Muscle layer of duodenum (tissue), 2 donors: ENCODE results near the gene TMEM63B.
"Not testable (repeated sequence)": the region's sequence is repeated elsewhere in the genome, so short reads cannot be mapped to it uniquely, and the experiment has no call there.

Experiments
- H3K27ac ChIP-seq: one replicate; pipeline ENCODE4 v1.7.0; 2013; ENCODE audit warnings: mild to moderate bottlenecking, low read length
- H3K27me3 ChIP-seq: one replicate; pipeline ENCODE4 v1.7.0; 2013; ENCODE audit warnings: low read depth, mild to moderate bottlenecking, control low read depth, low read length
- H3K36me3 ChIP-seq, 2 donors: one replicate each; pipeline ENCODE4 v1.7.0; 2013; ENCODE audit warnings: low read length in 2 of 2, control low read depth in 1 of 2, mild to moderate bottlenecking in 1 of 2; ENCODE audit not compliant: insufficient read depth in 2 of 2, control insufficient read depth in 1 of 2
- H3K4me1 ChIP-seq, 2 donors: one replicate each; pipeline ENCODE4 v1.7.0; 2013; ENCODE audit warnings: low read length in 2 of 2, mild to moderate bottlenecking in 2 of 2, control low read depth in 1 of 2, moderate library complexity in 1 of 2; ENCODE audit not compliant: insufficient read depth in 2 of 2, control insufficient read depth in 1 of 2
- H3K4me3 ChIP-seq, 2 donors: one replicate each; pipeline ENCODE4 v1.7.0; 2013; ENCODE audit warnings: low read length in 2 of 2, low read depth in 1 of 2, mild to moderate bottlenecking in 1 of 2
- H3K9me3 ChIP-seq, 2 donors: one replicate each; pipeline ENCODE4 v1.7.0; 2013; ENCODE audit warnings: low read length in 2 of 2, control low read depth in 1 of 2, mild to moderate bottlenecking in 1 of 2; ENCODE audit not compliant: control insufficient read depth in 1 of 2
- donor health status: healthy.

Gene TMEM63B

GRCh38 chr6:44189257-44189656 is 61.9 kb downstream of the TMEM63B start:
- no peaks in the 10 kb centered on the region for H3K4me1 ChIP-seq
- no peak overlapping the region for H3K4me3 ChIP-seq
- no peaks in the 10 kb centered on the region for H3K36me3 ChIP-seq
- no peak overlapping the region for H3K27ac ChIP-seq
- no peaks in the 10 kb centered on the region for H3K9me3 ChIP-seq
- H3K27me3 ChIP-seq, result no peaks in the 10 kb centered on the region

GRCh38 chr6:44190715-44191114 is 63.4 kb downstream of the TMEM63B start:
- no peak overlapping the region for H3K27ac ChIP-seq
- H3K9me3 ChIP-seq, result no peaks in the 10 kb centered on the region
- H3K36me3 ChIP-seq, result no peaks in the 10 kb centered on the region
- no peak overlapping the region for H3K4me3 ChIP-seq
- H3K27me3 ChIP-seq, result no peaks in the 10 kb centered on the region
- H3K4me1 ChIP-seq, result no peaks in the 10 kb centered on the region

GRCh38 chr6:44192428-44193041 is 65.2 kb downstream of the TMEM63B start:
- no peaks in the 10 kb centered on the region for H3K27me3 ChIP-seq
- peak overlapping the region in 1 of 2 donors; percentile 26 for H3K4me3 ChIP-seq
- no peaks in the 10 kb centered on the region for H3K36me3 ChIP-seq
- H3K27ac ChIP-seq, result no peak overlapping the region
- H3K4me1 ChIP-seq, result no peaks in the 10 kb centered on the region
- H3K9me3 ChIP-seq, result no peaks in the 10 kb centered on the region

GRCh38 chr6:44193307-44193910 is 66.1 kb downstream of the TMEM63B start:
- H3K4me1 ChIP-seq, result no peaks in the 10 kb centered on the region

GRCh38 chr6:44194326-44194725 is 67.0 kb downstream of the TMEM63B start:
- Histone ChIP-seq H3K27ac (no peak overlapping the region), H3K36me3 (no peaks in the 10 kb centered on the region), H3K4me3 (no peak overlapping the region), H3K4me1 (no peaks in the 10 kb centered on the region), H3K27me3 (no peaks in the 10 kb centered on the region), H3K9me3 (no peaks in the 10 kb centered on the region)

More at GRCh38 chr6:44193307-44193910, 66.1 kb downstream of the TMEM63B start:
- Histone ChIP-seq H3K36me3 (no peaks in the 10 kb centered on the region), H3K9me3 (no peaks in the 10 kb centered on the region), H3K27ac (no peak overlapping the region), H3K27me3 (no peaks in the 10 kb centered on the region), H3K4me3 (no peak overlapping the region)

GRCh38 chr6:44196351-44196750 is 69.0 kb downstream of the TMEM63B start:
- H3K4me1 ChIP-seq, H3K4me3 ChIP-seq, H3K9me3 ChIP-seq, H3K27me3 ChIP-seq, H3K36me3 ChIP-seq, H3K27ac ChIP-seq: not testable (repeated sequence)

GRCh38 chr6:44198684-44199083 is 71.3 kb downstream of the TMEM63B start:
- no peaks in the 10 kb centered on the region for H3K9me3 ChIP-seq
- no peaks in the 10 kb centered on the region for H3K27me3 ChIP-seq
- no peaks in the 10 kb centered on the region for H3K4me1 ChIP-seq
- H3K36me3 ChIP-seq, result no peaks in the 10 kb centered on the region
- H3K27ac ChIP-seq, result no peak overlapping the region
- H3K4me3 ChIP-seq, result no peak overlapping the region

- no peak overlapping the region for H3K27ac ChIP-seq
- no peaks in the 10 kb centered on the region for H3K4me1 ChIP-seq
- H3K27me3 ChIP-seq, result no peaks in the 10 kb centered on the region
- H3K36me3 ChIP-seq, result no peaks in the 10 kb centered on the region
- no peaks in the 10 kb centered on the region for H3K9me3 ChIP-seq
- H3K4me3 ChIP-seq, result no peak overlapping the region
Observed at GRCh38 chr6:44199883-44200282, 72.5 kb downstream of the TMEM63B start.

GRCh38 chr6:44201200-44201599 is 73.8 kb downstream of the TMEM63B start:
- Histone ChIP-seq H3K4me3 (no peak overlapping the region), H3K36me3 (no peaks in the 10 kb centered on the region), H3K27ac (no peak overlapping the region)

GRCh38 chr6:44201638-44202303 is 74.4 kb downstream of the TMEM63B start:
- Histone ChIP-seq H3K4me3 (no peak overlapping the region), H3K9me3 (no peaks in the 10 kb centered on the region), H3K27ac (no peak overlapping the region), H3K36me3 (no peaks in the 10 kb centered on the region), H3K4me1 (no peaks in the 10 kb centered on the region), H3K27me3 (no peaks in the 10 kb centered on the region)

More at GRCh38 chr6:44201200-44201599, 73.8 kb downstream of the TMEM63B start:
- no peaks in the 10 kb centered on the region for H3K4me1 ChIP-seq
- no peaks in the 10 kb centered on the region for H3K27me3 ChIP-seq
- no peaks in the 10 kb centered on the region for H3K9me3 ChIP-seq

GRCh38 chr6:44202332-44202971 is 75.1 kb downstream of the TMEM63B start:
- Histone ChIP-seq H3K27me3 (no peaks in the 10 kb centered on the region), H3K4me1 (no peaks in the 10 kb centered on the region), H3K4me3 (no peak overlapping the region), H3K36me3 (no peaks in the 10 kb centered on the region), H3K9me3 (no peaks in the 10 kb centered on the region), H3K27ac (no peak overlapping the region)
